ENCODE results near the gene PLXNB2. TPM values are rescaled to one million over a fixed set of nuclear protein-coding genes. Genes with fewer than 3 reads are reported as not detected.
A peak's percentile ranks its signal among the peaks of the same experiment; 100 is the strongest.

Gene PLXNB2
- polyA plus RNA-seq, 1 of the 3 experiments (the other 2 are of a cell fraction) = 108 TPM

GRCh38 chr22:50251477-50252081 is 55.9 kb downstream of the PLXNB2 start:
- DNase-seq = no peak
- Histone ChIP-seq H3K4me3 (ENCODE audit: low read depth in 2 of 2, low read length in 1 of 2) (peak overlapping the region; percentile 80 to 89; a peak in 3 of 4 replicates), H4K20me1 (ENCODE audit: insufficient read depth) (0 out of 2 replicates have a peak, but pooled peaks cover 7% of the 10 kb centered on the region), H3K79me2 (ENCODE audit: insufficient read depth) (peaks cover 21% of the 10 kb centered on the region; the same call in 1 of the 2 replicates), H3K9ac (peak overlapping the region; percentile 92; the same call in 1 of the 2 replicates), H3K4me2 (peak overlapping the region; percentile 99), H3F3A (replicated peaks; ENCODE audit: insufficient read depth) (peaks cover 27% of the 10 kb centered on the region), H3K36me3 (replicated peaks in 1 of 2; ENCODE audit: control insufficient read depth in 1 of 2, insufficient read depth in 2 of 2, low read length in 1 of 2) (peaks cover 5 to 31% of the 10 kb centered on the region in 2 experiments), H2AFZ (ENCODE audit: low read depth) (no peak overlapping the region), H3K27me3 (ENCODE audit: insufficient read depth) (no peaks in the 10 kb centered on the region), H3K4me1 (ENCODE audit: control insufficient read depth in 1 of 2, insufficient read depth in 2 of 2, low read depth in 1 of 2, low read length in 1 of 2) (peaks cover 5 to 46% of the 10 kb centered on the region in 2 experiments; a peak in 2 of 4 replicates), H3K9me2 (no peaks in the 10 kb centered on the region), H3K9me3 (no peaks in the 10 kb centered on the region), H3K27ac (ENCODE audit: low read depth in 2 of 2, low read length in 1 of 2) (peak overlapping the region in 1 of 2 experiments; percentile 69; a peak in 2 of 4 replicates)
- WGBS (ENCODE audit: low lambda C conversion rate) = 28% methylated on average over 18 of the region's 36 CpGs
- CTCF ChIA-PET = interaction anchor here (0.6 to 4.3 kb wide), 22 partner anchors 10 to 435 kb away, joined by 3 to 72 read pairs (median 4); partner anchors contain the start of genes DENND6B, MAPK11, MAPK12 and SCO2
- POLR2A ChIA-PET = interaction anchor here (0.9 to 2.1 kb wide), 2 partner anchors 11 to 18 kb away, joined by 4 to 10 read pairs; no protein-coding TSS in a partner anchor
- TF ChIP-seq RFX5 (IDR thresholded peaks at IDR 0.05; ENCODE audit: low read length) (no peak), MXI1 (IDR thresholded peaks at IDR 0.05; ENCODE audit: low read depth, low read length) (no peak), FOSL2 (IDR thresholded peaks at IDR 0.05; ENCODE audit: borderline replicate concordance, low read depth) (no peak), EZH2phosphoT487 (IDR thresholded peaks at IDR 0.05; ENCODE audit: borderline replicate concordance, low read depth) (no peak), NFIC (IDR thresholded peaks at IDR 0.05; ENCODE audit: borderline replicate concordance) (no peak), GABPA (IDR thresholded peaks at IDR 0.05; ENCODE audit: low read depth) (no peak), PBX3 (IDR thresholded peaks at IDR 0.05) (no peak), USF1 (IDR thresholded peaks at IDR 0.05; ENCODE audit: borderline replicate concordance, low read depth) (no peak), IRF3 (IDR thresholded peaks at IDR 0.05; ENCODE audit: low read depth, low read length) (no peak), RCOR1 (IDR thresholded peaks at IDR 0.05; ENCODE audit: low read length) (no peak), EP300 (IDR thresholded peaks at IDR 0.05; ENCODE audit: borderline replicate concordance in 1 of 2, low read depth in 1 of 2, low read length in 1 of 2) (no peak)

Measured in SK-N-SH (cell line).